K562 (cell line): Measurements from ENCODE around the gene CDCP1. TPM values are rescaled to one million over a fixed set of nuclear protein-coding genes. Genes with fewer than 3 reads are reported as not detected.

ENCODE experiments used
- BRD9 ChIP-seq: fragments of 450-650 bp; IDR thresholded peaks from 2 replicates; pipeline ENCODE4 v1.6.1; 2018; ENCODE audit warnings: low read depth; ENCODE audit not compliant: partially characterized antibody
- CEBPG ChIP-seq, 3 experiments: fragments of 200-800 bp in 1 of 3; sonication (Bioruptor generic) in 1 of 3; sonication (generic) in 1 of 3; formaldehyde crosslinking in 1 of 3; IDR thresholded peaks in 2 of 3; conservative IDR thresholded peaks in 1 of 3; 2 replicates each; pipeline versions ENCODE4 v1.6.1 to v1.8.0; 2016 to 2022; ENCODE audit warnings: missing compliant biosample characterization in 2 of 3, missing genetic modification characterization in 2 of 3, mild to moderate bottlenecking in 1 of 3, missing genetic modification reagents in 1 of 3
- EZH2 ChIP-seq: IDR thresholded peaks from 2 replicates; pipeline ENCODE4 v1.6.1; 2012; ENCODE audit warnings: low read depth, mild to moderate bottlenecking, inconsistent platforms, low read length, borderline replicate concordance
- HMBOX1 ChIP-seq: sonication (generic); IDR thresholded peaks from 2 replicates; pipeline ENCODE4 v1.6.1; 2016
- KLF10 ChIP-seq: fragments of 250-450 bp; sonication (Bioruptor Pico); IDR thresholded peaks from 2 replicates; pipeline ENCODE4 v1.6.1; 2021; ENCODE audit warnings: matching md5 sums
- NONO ChIP-seq, 2 experiments: fragments of 200-400 bp in 1 of 2; fragments of 450-650 bp in 1 of 2; formaldehyde crosslinking in 1 of 2; IDR thresholded peaks; 2 replicates each; pipeline ENCODE4 v1.6.1; 2017; ENCODE audit warnings: low read depth in 2 of 2, mild to moderate bottlenecking in 2 of 2, moderate library complexity in 2 of 2, low read length in 1 of 2
- NR2C2 ChIP-seq, 2 experiments: fragments of 200-800 bp in 1 of 2; sonication (Bioruptor generic) in 1 of 2; sonication (generic) in 1 of 2; formaldehyde crosslinking in 1 of 2; IDR thresholded peaks; 2 replicates each; pipeline versions ENCODE4 v1.6.1 to v1.8.0; 2016 to 2022; ENCODE audit warnings: mild to moderate bottlenecking in 1 of 2, missing compliant biosample characterization in 1 of 2, missing genetic modification characterization in 1 of 2, missing genetic modification reagents in 1 of 2
- UBTF ChIP-seq, 2 experiments: IDR thresholded peaks; 2 replicates each; pipeline ENCODE4 v1.6.1; 2012; ENCODE audit warnings: improper control_type of control experiment in 2 of 2, low read depth in 2 of 2, low read length in 2 of 2, borderline replicate concordance in 1 of 2
- ZNF592 ChIP-seq: fragments of 450-650 bp; IDR thresholded peaks from 2 replicates; pipeline ENCODE4 v1.6.1; 2017; ENCODE audit warnings: antibody characterized with exemption, mild to moderate bottlenecking
- polyA plus RNA-seq, 8 experiments: library from polyadenylated mRNA; depleted of rRNA in 4 of 8; stranded (reverse) in 5 of 8; unstranded in 3 of 8; fragments of >200 nt; fragmentation: Nextera tagmentation in 2 of 8; fragmentation: Illumina TruSeq in 1 of 8; extraction: Ambion mirVana in 2 of 8; extraction: Trizol in 1 of 8; gene quantifications; 2 replicates each; pipeline versions ENCODE4 v1.2.1 to v1.2.3, GENCODE V29; 2011 to 2014; ENCODE audit warnings: inconsistent platforms in 1 of 8, missing spikeins in 1 of 8
- total RNA-seq, 7 experiments: library from RNA; depleted of rRNA in 6 of 7; stranded (reverse); fragments of >200 nt in 6 of 7; fragmentation: Illumina TruSeq in 2 of 7; extraction: Trizol in 2 of 7; gene quantifications; 2 replicates each; pipeline versions ENCODE4 v1.2.1 to v1.2.3, GENCODE V29; 2011 to 2021; ENCODE audit warnings: low replicate concordance in 1 of 7

CDCP1 gene
- total and polyA plus RNA-seq, 9 of the 15 experiments (the other 6 are each of a cell fraction or from before 2014, with no cell fraction given): 3.9 to 16.4 (median 5.2) TPM

- no peak for TF ChIP-seq ZNF592
- TF ChIP-seq KLF10 (CRISPR knock-in tag): no peak
- no peak for TF ChIP-seq BRD9
- TF ChIP-seq NONO (IDR thresholded peaks at IDR 0.05; ENCODE audit: low read depth in 2 of 2, low read length in 1 of 2): no peak
- TF ChIP-seq CEBPG (CRISPR knock-in tag; IDR thresholded peaks at IDR 0.05): no peak; the same call in 1 of the 2 replicates
- peak; percentile 30 to 84; a peak in 2 of 4 replicates for TF ChIP-seq CEBPG (tag; conservative IDR thresholded peaks at IDR 0.05 in 1 of 2, IDR thresholded peaks at IDR 0.05 in 1 of 2)
- no peak for TF ChIP-seq NR2C2 (CRISPR knock-in tag; IDR thresholded peaks at IDR 0.05)
- TF ChIP-seq NR2C2 (tag; IDR thresholded peaks at IDR 0.05): peak; percentile 90
- TF ChIP-seq EZH2: no peak
- TF ChIP-seq HMBOX1: no peak
- no peak for TF ChIP-seq UBTF (IDR thresholded peaks at IDR 0.05; ENCODE audit: borderline replicate concordance in 1 of 2, low read depth in 2 of 2, low read length in 2 of 2)
Measured at GRCh38 chr3:45065373-45065720, 80.8 kb downstream of the CDCP1 start (continued).
